ENCODE measurements around the gene PNKD. TPM values are rescaled to one million over a fixed set of nuclear protein-coding genes. Genes with fewer than 3 reads are reported as not detected.
"Not testable (repeated sequence)": the region's sequence is repeated elsewhere in the genome, so short reads cannot be mapped to it uniquely, and the experiment has no call there.

Gene PNKD
- total RNA-seq, 2 experiments from 2014 or later = 66.3 to 74.5 TPM

DNA sequence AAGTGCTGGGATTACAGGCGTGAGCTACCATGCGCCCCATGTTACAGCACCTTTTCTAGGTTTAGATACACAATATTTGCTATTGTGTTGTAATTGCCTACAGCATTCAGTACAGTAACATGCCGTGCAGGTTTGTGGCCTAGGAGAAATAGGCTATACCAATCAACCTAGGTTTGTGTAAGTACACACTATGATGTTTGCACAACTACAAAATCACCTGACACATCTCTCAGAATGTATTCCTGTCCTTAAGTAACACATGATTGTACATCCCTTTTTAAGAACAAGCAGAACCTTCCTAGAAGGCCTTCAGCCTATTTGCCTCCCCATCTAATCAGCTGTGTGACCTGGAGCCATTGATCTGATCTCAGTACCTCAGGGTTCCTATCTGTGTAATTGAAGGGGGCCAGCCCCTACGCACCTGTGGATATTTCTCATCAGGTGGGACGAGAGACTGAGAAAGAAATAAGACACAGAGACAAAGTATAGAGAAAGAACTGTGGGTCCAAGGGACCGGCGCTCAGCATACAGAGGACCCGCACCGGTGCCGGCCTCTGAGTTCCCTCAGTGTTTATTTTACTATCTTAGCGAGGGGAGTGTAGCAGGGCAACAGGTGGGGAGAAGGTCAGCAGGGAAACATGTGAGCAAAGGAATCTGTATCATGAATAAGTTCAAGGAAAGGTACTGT lies 40.7 kb downstream of the PNKD start:
- Histone ChIP-seq H4K20me1 (ENCODE audit: insufficient read depth, low read length) (no peaks in the 10 kb centered on the region), H2AFZ (ENCODE audit: low read length) (no peak overlapping the region), H3K79me2 (ENCODE audit: insufficient read depth, low read depth, low read length) (no peaks in the 10 kb centered on the region), H3K4me1 (ENCODE audit: insufficient read depth, low read length, poor library complexity, severe bottlenecking) (peaks cover 17% of the 10 kb centered on the region), H3K36me3 (ENCODE audit: insufficient read depth, low read length) (no peaks in the 10 kb centered on the region), H3K4me3 (ENCODE audit: low read depth, low read length, poor library complexity, severe bottlenecking) (no peak overlapping the region), H3K27ac (ENCODE audit: low read depth, low read length, poor library complexity, severe bottlenecking) (no peak overlapping the region), H3K9me3 (ENCODE audit: low read length) (no peaks in the 10 kb centered on the region), H3K9me2 (ENCODE audit: insufficient read depth, low read length) (no peaks in the 10 kb centered on the region), H3K4me2 (ENCODE audit: low read length) (no peak overlapping the region)
- DNase-seq (ENCODE audit: low spot score) = no peak
- intact Hi-C loops (cut with micrococcal nuclease; ENCODE audit: unreplicated experiment) = no loop called here
- no TSS peak for BruUV-seq (replicated peaks)
- no peak for TF ChIP-seq EZH2phosphoT487 (IDR thresholded peaks at IDR 0.05; ENCODE audit: borderline replicate concordance, low read depth, low read length)
- CTCF ChIA-PET (ENCODE audit: unreplicated experiment) = no interaction called here
- POLR2A ChIA-PET = no interaction called here

- BruUV-seq (replicated peaks); H3K36me3 ChIP-seq (ENCODE audit: insufficient read depth, low read length); intact Hi-C loops (cut with micrococcal nuclease; ENCODE audit: unreplicated experiment); H3K27ac ChIP-seq (ENCODE audit: low read depth, low read length, poor library complexity, severe bottlenecking); H3K9me3 ChIP-seq (ENCODE audit: low read length); H3K9me2 ChIP-seq (ENCODE audit: insufficient read depth, low read length); H3K4me3 ChIP-seq (ENCODE audit: low read depth, low read length, poor library complexity, severe bottlenecking); H4K20me1 ChIP-seq (ENCODE audit: insufficient read depth, low read length); H3K4me2 ChIP-seq (ENCODE audit: low read length); H3K79me2 ChIP-seq (ENCODE audit: insufficient read depth, low read depth, low read length); CTCF ChIA-PET (ENCODE audit: unreplicated experiment); DNase-seq (ENCODE audit: low spot score); H2AFZ ChIP-seq (ENCODE audit: low read length): not testable (repeated sequence)
- POLR2A ChIA-PET = interaction anchor here (1.0 to 1.1 kb wide), 2 partner anchors 9 to 11 kb away, joined by 3 to 4 read pairs; no protein-coding TSS in a partner anchor
- H3K4me1 ChIP-seq (ENCODE audit: insufficient read depth, low read length, poor library complexity, severe bottlenecking) = peaks cover 14% of the 10 kb centered on the region
Observed at GRCh38 chr2:218311541-218312266, 41.4 kb downstream of the PNKD start.

GRCh38 chr2:218312267-218312756 lies 42.0 kb downstream of the PNKD start:
- H3K27ac ChIP-seq (ENCODE audit: low read depth, low read length, poor library complexity, severe bottlenecking) = no peak overlapping the region
- H3K4me2 ChIP-seq (ENCODE audit: low read length) = no peak overlapping the region
- H4K20me1 ChIP-seq (ENCODE audit: insufficient read depth, low read length) = no peaks in the 10 kb centered on the region
- H3K79me2 ChIP-seq (ENCODE audit: insufficient read depth, low read depth, low read length) = no peaks in the 10 kb centered on the region
- ChIA-PET CTCF (ENCODE audit: unreplicated experiment) (no interaction called here), POLR2A (interaction anchor here (1.0 to 1.1 kb wide), 2 partner anchors 10 to 11 kb away, joined by 3 to 4 read pairs; no protein-coding TSS in a partner anchor)
- no peak overlapping the region for H3K4me3 ChIP-seq (ENCODE audit: low read depth, low read length, poor library complexity, severe bottlenecking)
- no TSS peak for BruUV-seq (replicated peaks)
- no peak for DNase-seq (ENCODE audit: low spot score)
- peaks cover 16% of the 10 kb centered on the region for H3K4me1 ChIP-seq (ENCODE audit: insufficient read depth, low read length, poor library complexity, severe bottlenecking)
- no peaks in the 10 kb centered on the region for H3K9me3 ChIP-seq (ENCODE audit: low read length)
- TF ChIP-seq CTCF (conservative IDR thresholded peaks at IDR 0.05; ENCODE audit: low read length) (no peak), EZH2phosphoT487 (IDR thresholded peaks at IDR 0.05; ENCODE audit: borderline replicate concordance, low read depth, low read length) (no peak)
- no peak overlapping the region for H2AFZ ChIP-seq (ENCODE audit: low read length)
- no peaks in the 10 kb centered on the region for H3K9me2 ChIP-seq (ENCODE audit: insufficient read depth, low read length)
- H3K36me3 ChIP-seq (ENCODE audit: insufficient read depth, low read length) = no peaks in the 10 kb centered on the region
- intact Hi-C loops (cut with micrococcal nuclease; ENCODE audit: unreplicated experiment) = no loop called here
